ENCODE results near the gene ATAD3B.

- TF ChIP-seq CTCF (optimal IDR thresholded peaks at IDR 0.05 in 1 of 3, IDR thresholded peaks at IDR 0.05 in 1 of 3, conservative IDR thresholded peaks at IDR 0.05 in 1 of 3; ENCODE audit: extremely low read depth in 1 of 3, insufficient read depth in 2 of 3, low read length in 3 of 3): no peak
- no peak for TF ChIP-seq EZH2 (IDR thresholded peaks at IDR 0.05; ENCODE audit: low read length)
Measured at GRCh38 chr1:1432951-1433803, 38.4 kb upstream of the ATAD3B start.
